HepG2 (cell line): ENCODE measurements around the gene CD300A. TPM values are rescaled to one million over a fixed set of nuclear protein-coding genes. Genes with fewer than 3 reads are reported as not detected.

Experiments used
- AGO2 ChIP-seq: fragments of 200-400 bp; formaldehyde crosslinking; optimal IDR thresholded peaks from 2 replicates; pipeline ENCODE3; 2017; ENCODE audit warnings: mild to moderate bottlenecking, low read depth, low read length, moderate library complexity
- BORCS8-MEF2B ChIP-seq: sonication (generic); formaldehyde crosslinking; IDR thresholded peaks from 2 replicates; pipeline ENCODE4 v1.8.0; 2022; ENCODE audit warnings: mild to moderate bottlenecking, missing genetic modification reagents
- CREB1 ChIP-seq, 2 experiments: fragments of 450-650 bp in 1 of 2; IDR thresholded peaks; 2 replicates each; pipeline ENCODE4 v1.6.1; 2016 to 2017; ENCODE audit warnings: control low read depth in 1 of 2, mild to moderate bottlenecking in 1 of 2, missing compliant biosample characterization in 1 of 2, missing genetic modification characterization in 1 of 2
- HDAC1 ChIP-seq: sonication (generic); formaldehyde crosslinking; IDR thresholded peaks from 2 replicates; pipeline ENCODE4 v1.5.1; 2020; ENCODE audit warnings: mild to moderate bottlenecking, missing genetic modification reagents
- KLF16 ChIP-seq, 2 experiments: sonication (generic) in 1 of 2; formaldehyde crosslinking in 1 of 2; IDR thresholded peaks; 2 replicates each; pipeline versions ENCODE4 v1.6.1 to v1.8.0; 2016 to 2023; ENCODE audit warnings: missing genetic modification reagents in 2 of 2, missing compliant biosample characterization in 1 of 2
- NFE2L1 ChIP-seq: sonication (generic); formaldehyde crosslinking; IDR thresholded peaks from 2 replicates; pipeline ENCODE4 v1.4.0; 2020; ENCODE audit warnings: missing genetic modification reagents, mild to moderate bottlenecking, borderline replicate concordance
- NFIC ChIP-seq: IDR thresholded peaks from 2 replicates; pipeline ENCODE4 v1.6.1; 2012; ENCODE audit warnings: mild to moderate bottlenecking, low read length, inconsistent platforms
- PAX8 ChIP-seq: sonication (generic); formaldehyde crosslinking; IDR thresholded peaks from 2 replicates; pipeline ENCODE4 v1.8.0; 2022; ENCODE audit warnings: mild to moderate bottlenecking, missing genetic modification reagents, borderline replicate concordance
- PHF20 ChIP-seq: sonication (generic); formaldehyde crosslinking; IDR thresholded peaks from 2 replicates; pipeline ENCODE4 v1.5.0; 2020; ENCODE audit warnings: mild to moderate bottlenecking, missing genetic modification reagents
- PITX1 ChIP-seq: sonication (generic); formaldehyde crosslinking; IDR thresholded peaks from 2 replicates; pipeline ENCODE4 v1.5.1; 2020; ENCODE audit warnings: mild to moderate bottlenecking, missing genetic modification reagents
- SMAD9 ChIP-seq: sonication (generic); formaldehyde crosslinking; IDR thresholded peaks from 2 replicates; pipeline ENCODE4 v1.5.1; 2020; ENCODE audit warnings: mild to moderate bottlenecking, missing genetic modification reagents
- SRY ChIP-seq: sonication (generic); formaldehyde crosslinking; IDR thresholded peaks from 2 replicates; pipeline ENCODE4 v1.8.0; 2022; ENCODE audit warnings: mild to moderate bottlenecking, missing genetic modification reagents
- TMF1 ChIP-seq: sonication (generic); formaldehyde crosslinking; IDR thresholded peaks from 2 replicates; pipeline ENCODE4 v1.8.1; 2022; ENCODE audit warnings: low read depth, missing genetic modification reagents
- ZBTB44 ChIP-seq: sonication (generic); formaldehyde crosslinking; IDR thresholded peaks from 2 replicates; pipeline ENCODE4 v1.4.0; 2020; ENCODE audit warnings: missing genetic modification reagents
- ZFP36 ChIP-seq: fragments of 150-350 bp; IDR thresholded peaks from 2 replicates; pipeline ENCODE4 v1.6.1; 2018; ENCODE audit warnings: borderline replicate concordance, low read length, low read depth; ENCODE audit not compliant: partially characterized antibody
- ZNF326 ChIP-seq: sonication (generic); formaldehyde crosslinking; IDR thresholded peaks from 2 replicates; pipeline ENCODE4 v1.4.0; 2020; ENCODE audit warnings: missing genetic modification reagents, borderline replicate concordance
- ZNF431 ChIP-seq: sonication (generic); formaldehyde crosslinking; IDR thresholded peaks from 2 replicates; pipeline ENCODE4 v1.9.0; 2022; ENCODE audit warnings: missing genetic modification reagents, low read depth, mild to moderate bottlenecking, borderline replicate concordance
- ZNF687 ChIP-seq: sonication (generic); formaldehyde crosslinking; IDR thresholded peaks from 2 replicates; pipeline ENCODE4 v1.5.1; 2020; ENCODE audit warnings: mild to moderate bottlenecking, missing genetic modification reagents, moderate library complexity
- ZNF747 ChIP-seq: sonication (generic); formaldehyde crosslinking; IDR thresholded peaks from 2 replicates; pipeline ENCODE4 v1.8.1; 2023; ENCODE audit warnings: missing genetic modification reagents, mild to moderate bottlenecking, borderline replicate concordance
- ZNF839 ChIP-seq: sonication (generic); formaldehyde crosslinking; IDR thresholded peaks from 2 replicates; pipeline ENCODE4 v1.4.0; 2020; ENCODE audit warnings: missing genetic modification reagents, mild to moderate bottlenecking, borderline replicate concordance
- polyA plus RNA-seq, 8 experiments: library from polyadenylated mRNA; depleted of rRNA in 3 of 8; stranded (reverse) in 7 of 8; unstranded in 1 of 8; fragments of >200 nt; fragmentation: Illumina TruSeq in 4 of 8; extraction: Trizol in 4 of 8; gene quantifications; 2 replicates each; pipeline versions ENCODE4 v1.2.1 to v1.2.3, GENCODE V29; 2011 to 2016; ENCODE audit warnings: low read depth in 4 of 8, missing spikeins in 1 of 8, mixed read lengths in 1 of 8; ENCODE audit not compliant: insufficient read depth in 1 of 8
- total RNA-seq, 5 experiments: library from RNA; depleted of rRNA; stranded (reverse); fragments of >200 nt; fragmentation: Illumina TruSeq; extraction: Trizol; gene quantifications; 2 replicates each; pipeline ENCODE4 v1.2.3, GENCODE V29; 2016; ENCODE audit warnings: low read depth in 1 of 5
- TF ChIP-seq, protein P1 (sequence below): sonication (generic); formaldehyde crosslinking; conservative IDR thresholded peaks from 2 replicates; pipeline ENCODE4 v1.4.0; 2020; ENCODE audit warnings: missing genetic modification reagents

CD300A gene
- total and polyA plus RNA-seq, 2 of the 13 experiments (the other 11 are each of a cell fraction or from before 2014, with no cell fraction given) = not detected

DNA sequence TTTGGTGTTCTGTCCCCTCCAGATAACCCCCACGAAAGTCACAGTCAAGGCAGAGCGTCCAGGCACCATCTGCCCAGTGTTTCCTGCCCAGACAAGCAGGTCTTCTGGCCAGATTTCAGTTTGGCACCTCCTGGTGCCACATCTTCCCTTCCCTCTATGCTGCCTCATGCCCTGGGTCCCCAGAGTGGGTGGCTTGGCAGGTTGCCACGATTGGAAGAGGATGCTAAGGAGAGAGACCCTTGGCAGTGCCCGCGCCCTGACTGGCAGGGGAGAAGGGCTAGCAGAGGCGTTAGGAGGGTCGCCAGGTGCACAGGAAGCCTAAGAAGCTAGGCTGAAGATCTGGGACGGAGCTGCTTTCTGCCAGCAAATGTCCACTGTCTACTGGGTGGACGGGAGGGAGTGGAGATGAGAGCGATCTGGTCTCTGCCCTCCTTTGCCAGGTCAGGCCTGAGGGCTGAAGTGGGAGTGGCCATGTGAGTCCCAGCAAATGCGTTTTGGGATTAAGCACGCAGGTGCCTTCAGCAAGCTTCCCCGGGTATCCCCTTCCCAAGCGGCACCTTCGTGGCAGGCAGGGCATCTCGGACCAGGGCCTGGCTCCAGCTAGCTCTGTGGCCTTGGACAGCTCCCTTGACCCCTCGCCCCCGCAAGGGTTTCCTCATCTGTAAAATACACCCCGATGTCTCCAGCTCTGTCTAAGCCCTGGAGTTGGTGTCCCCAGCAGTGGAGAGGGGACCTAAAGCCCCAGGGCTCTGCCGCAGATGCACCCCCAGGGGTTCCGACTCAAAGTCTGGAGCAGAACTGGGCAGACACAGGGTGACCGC lies 13.4 kb upstream of the CD300A start (continued):
- TF ChIP-seq, protein P1, sequence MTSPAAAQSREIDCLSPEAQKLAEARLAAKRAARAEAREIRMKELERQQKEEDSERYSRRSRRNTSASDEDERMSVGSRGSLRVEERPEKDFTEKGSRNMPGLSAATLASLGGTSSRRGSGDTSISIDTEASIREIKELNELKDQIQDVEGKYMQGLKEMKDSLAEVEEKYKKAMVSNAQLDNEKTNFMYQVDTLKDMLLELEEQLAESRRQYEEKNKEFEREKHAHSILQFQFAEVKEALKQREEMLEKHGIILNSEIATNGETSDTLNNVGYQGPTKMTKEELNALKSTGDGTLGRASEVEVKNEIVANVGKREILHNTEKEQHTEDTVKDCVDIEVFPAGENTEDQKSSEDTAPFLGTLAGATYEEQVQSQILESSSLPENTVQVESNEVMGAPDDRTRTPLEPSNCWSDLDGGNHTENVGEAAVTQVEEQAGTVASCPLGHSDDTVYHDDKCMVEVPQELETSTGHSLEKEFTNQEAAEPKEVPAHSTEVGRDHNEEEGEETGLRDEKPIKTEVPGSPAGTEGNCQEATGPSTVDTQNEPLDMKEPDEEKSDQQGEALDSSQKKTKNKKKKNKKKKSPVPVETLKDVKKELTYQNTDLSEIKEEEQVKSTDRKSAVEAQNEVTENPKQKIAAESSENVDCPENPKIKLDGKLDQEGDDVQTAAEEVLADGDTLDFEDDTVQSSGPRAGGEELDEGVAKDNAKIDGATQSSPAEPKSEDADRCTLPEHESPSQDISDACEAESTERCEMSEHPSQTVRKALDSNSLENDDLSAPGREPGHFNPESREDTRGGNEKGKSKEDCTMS (CRISPR knock-in tag) = no peak
- TF ChIP-seq TMF1 (CRISPR knock-in tag) (no peak), NFE2L1 (no peak), SMAD9 (CRISPR knock-in tag) (no peak), AGO2 (no peak), PHF20 (CRISPR knock-in tag) (no peak), PITX1 (CRISPR knock-in tag) (no peak), PAX8 (CRISPR knock-in tag) (no peak), CREB1 (IDR thresholded peaks at IDR 0.05) (no peak), CREB1 (CRISPR knock-in tag; IDR thresholded peaks at IDR 0.05) (no peak), NFIC (no peak), ZFP36 (no peak), ZNF431 (CRISPR knock-in tag) (no peak), BORCS8-MEF2B (0 out of 2 replicates have a peak, but pooled peaks have one; percentile 44), KLF16 (CRISPR knock-in tag; IDR thresholded peaks at IDR 0.05) (no peak), ZBTB44 (CRISPR knock-in tag) (no peak), ZNF687 (CRISPR knock-in tag) (peak; percentile 35), ZNF326 (no peak), SRY (peak; percentile 23; the same call in 1 of the 2 replicates), ZNF839 (CRISPR knock-in tag) (0 out of 2 replicates have a peak, but pooled peaks have one; percentile 34), HDAC1 (CRISPR knock-in tag) (no peak), ZNF747 (CRISPR knock-in tag) (no peak)
